Measurements from ENCODE around the gene ROMO1. TPM values are rescaled to one million over a fixed set of nuclear protein-coding genes. Genes with fewer than 3 reads are reported as not detected.

The ROMO1 gene
- total RNA-seq, 1 experiment from 2014 or later = 207 TPM

GRCh38 chr20:35660122-35660937 is 38.9 kb upstream of the ROMO1 start:
- Mint-ChIP-seq H3K27ac (peak overlapping the region in 2 of 3 experiments; percentile 28 to 61; a peak in 3 of 7 replicates), H3K4me3 (peak overlapping the region in 1 of 2 experiments; percentile 10; a peak in 1 of 5 replicates), H3K9me3 (no peaks in the 10 kb centered on the region; a peak in 1 of 5 replicates), H3K27me3 (ENCODE audit: low read depth) (no peaks in the 10 kb centered on the region), H3K36me3 (ENCODE audit: insufficient read depth in 1 of 3, low read depth in 3 of 3) (peaks cover 2 to 8% (median 6%) of the 10 kb centered on the region in 3 experiments; a peak in 5 of 7 replicates), H3K4me1 (peaks cover 44 to 48% of the 10 kb centered on the region in 2 experiments)
- H4K91ac ChIP-seq (ENCODE audit: insufficient read length, low read depth, low read length) = no peak overlapping the region
- H4K20me1 ChIP-seq (ENCODE audit: control insufficient read depth, insufficient read depth, insufficient read length) = no peaks in the 10 kb centered on the region
- H3K4me1 ChIP-seq (ENCODE audit: insufficient read depth, low read length) = no peaks in the 10 kb centered on the region; the same call in 1 of the 2 replicates
- WGBS (ENCODE audit: extremely low coverage, insufficient read length, low lambda C conversion rate) = no CpG with 5 or more reads among the region's 10 CpGs
- no peak overlapping the region for H3K56ac ChIP-seq (ENCODE audit: insufficient read length, low read depth, low read length)
- no peak overlapping the region for H3K18ac ChIP-seq (ENCODE audit: insufficient read length, low read depth, low read length)
- no peaks in the 10 kb centered on the region for H3K27me3 ChIP-seq (ENCODE audit: insufficient read depth, low read length)
- no peak for DNase-seq
- H4K5ac ChIP-seq (ENCODE audit: insufficient read length, low read depth, low read length) = no peak overlapping the region
- TF ChIP-seq CTCF (conservative IDR thresholded peaks at IDR 0.05) = no peak
- H4K8ac ChIP-seq (replicated peaks; ENCODE audit: insufficient read length, low read depth, low read length) = no peak overlapping the region
- H2BK12ac ChIP-seq (ENCODE audit: insufficient read length, low read depth, low read length) = no peak overlapping the region
- H2AK5ac ChIP-seq (ENCODE audit: insufficient read length, low read length) = no peak overlapping the region
- no peak overlapping the region for H2BK20ac ChIP-seq (ENCODE audit: low read depth, low read length, poor library complexity, severe bottlenecking)
- H3K9ac ChIP-seq (ENCODE audit: extremely low read depth, insufficient read length, low read length) = no peak overlapping the region
- H3K79me2 ChIP-seq (ENCODE audit: insufficient read depth, low read length) = peaks cover 71% of the 10 kb centered on the region
- H2BK5ac ChIP-seq (ENCODE audit: insufficient read length, low read length) = no peak overlapping the region
- no peaks in the 10 kb centered on the region for H3K79me1 ChIP-seq (ENCODE audit: insufficient read depth, low read depth, low read length, poor library complexity, severe bottlenecking)
- H2BK120ac ChIP-seq (ENCODE audit: low read depth, low read length, poor library complexity, severe bottlenecking) = no peak overlapping the region
- no peak overlapping the region for H3K23ac ChIP-seq (ENCODE audit: insufficient read length, low read depth, low read length)
- no peak overlapping the region for H3K27ac ChIP-seq (ENCODE audit: insufficient read length, low read depth, low read length)
- peaks cover 9% of the 10 kb centered on the region for H3K23me2 ChIP-seq (ENCODE audit: insufficient read length, low read depth, low read length, poor library complexity, severe bottlenecking)
- no peak overlapping the region for H2BK15ac ChIP-seq (ENCODE audit: low read depth, low read length)
- no peak overlapping the region for H3K4ac ChIP-seq (ENCODE audit: low read depth, low read length)
- H3K9me3 ChIP-seq (ENCODE audit: control insufficient read depth, low read depth, low read length) = no peaks in the 10 kb centered on the region
- H3T11ph ChIP-seq (ENCODE audit: low read length) = no peak overlapping the region
- H2AFZ ChIP-seq (ENCODE audit: low read length) = no peak overlapping the region
- no peak overlapping the region for H3K4me2 ChIP-seq (ENCODE audit: insufficient read depth, insufficient read length, low read length)
- H3K14ac ChIP-seq (ENCODE audit: insufficient read depth, low read length) = no peak overlapping the region

All from H9 (cell line).